Skin of body (tissue), 2 donors: ENCODE results near the gene ATIC. TPM values are rescaled to one million over a fixed set of nuclear protein-coding genes. Genes with fewer than 3 reads are reported as not detected.

Experiments
- DNase-seq: peaks from one replicate; lab custom pipeline; 2025; lab: John Stamatoyannopoulos, UW
- total RNA-seq: library from RNA; depleted of rRNA; stranded (reverse); fragments of >200 nt; gene quantifications from one replicate; pipeline ENCODE4 v1.2.3, GENCODE V29; 2014

Gene ATIC
- total RNA-seq, 1 donor from 2014 or later, result 22.9 TPM

DNA sequence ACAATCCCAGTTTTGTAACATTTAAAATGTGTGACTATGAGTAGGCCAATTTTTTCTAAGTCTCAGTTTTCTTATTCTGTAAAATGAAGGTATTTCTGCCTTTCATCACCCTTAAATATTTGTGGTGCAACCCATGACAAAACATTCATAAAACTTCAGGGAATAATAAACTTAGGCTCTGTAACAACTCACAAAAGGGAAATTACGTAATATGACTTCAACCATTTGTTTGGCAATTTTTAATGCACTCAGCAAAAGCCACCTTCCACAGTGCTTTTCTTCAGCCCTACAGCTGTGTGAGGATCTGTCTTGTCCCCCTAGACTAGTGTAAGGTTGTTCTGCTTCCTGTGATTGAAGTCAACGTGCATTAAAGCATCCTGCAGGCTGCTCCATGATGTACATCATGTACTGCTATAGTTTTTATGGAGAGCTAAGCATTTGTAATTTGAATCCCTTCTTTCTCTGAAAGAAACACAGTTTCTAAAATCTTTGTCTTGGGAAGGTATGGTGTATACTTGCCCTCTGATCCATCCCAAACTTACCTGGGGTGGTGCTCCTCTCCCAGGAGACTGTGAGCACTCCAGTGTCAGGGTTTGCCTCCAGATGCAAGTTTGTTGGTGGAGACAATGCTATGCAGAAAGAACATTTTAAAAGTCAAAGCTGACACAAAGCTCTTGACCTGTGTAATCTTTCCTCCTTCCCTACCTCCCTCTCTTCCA lies 84.9 kb downstream of the ATIC start:
- no peak for DNase-seq

DNA sequence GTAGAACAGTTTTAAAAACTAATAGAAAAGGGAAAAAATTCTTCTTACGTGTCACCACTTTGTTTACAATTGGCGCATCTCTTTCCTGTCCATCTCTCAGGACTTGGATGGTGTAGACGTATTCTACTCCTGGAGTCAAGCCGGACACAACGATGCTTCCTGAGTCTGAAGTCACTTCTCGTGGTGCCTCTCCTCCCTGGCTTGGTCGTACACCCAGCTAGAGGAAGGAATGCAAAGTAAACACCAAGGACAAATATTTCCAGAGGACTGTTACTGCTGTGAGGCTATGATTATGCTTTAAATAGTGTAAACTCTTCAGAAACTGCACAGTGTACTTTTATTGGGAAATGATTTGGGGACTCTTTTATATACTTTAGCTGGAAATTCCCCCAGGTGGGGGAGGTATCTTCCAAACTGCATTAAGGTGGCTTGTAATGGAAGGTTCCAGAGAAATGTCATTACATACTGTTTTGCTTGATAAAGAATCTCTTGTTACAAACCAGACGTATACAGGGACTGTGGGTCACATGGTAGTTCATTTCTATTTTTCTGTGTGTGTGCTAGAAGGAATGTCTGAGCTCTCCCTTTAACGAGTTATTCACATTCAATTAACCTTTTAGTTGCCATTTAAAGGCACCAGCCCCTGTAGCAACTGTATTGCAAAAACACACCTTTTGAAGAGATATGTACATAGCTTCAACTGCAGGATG lies 85.9 kb downstream of the ATIC start:
- DNase-seq, result no peak

DNA sequence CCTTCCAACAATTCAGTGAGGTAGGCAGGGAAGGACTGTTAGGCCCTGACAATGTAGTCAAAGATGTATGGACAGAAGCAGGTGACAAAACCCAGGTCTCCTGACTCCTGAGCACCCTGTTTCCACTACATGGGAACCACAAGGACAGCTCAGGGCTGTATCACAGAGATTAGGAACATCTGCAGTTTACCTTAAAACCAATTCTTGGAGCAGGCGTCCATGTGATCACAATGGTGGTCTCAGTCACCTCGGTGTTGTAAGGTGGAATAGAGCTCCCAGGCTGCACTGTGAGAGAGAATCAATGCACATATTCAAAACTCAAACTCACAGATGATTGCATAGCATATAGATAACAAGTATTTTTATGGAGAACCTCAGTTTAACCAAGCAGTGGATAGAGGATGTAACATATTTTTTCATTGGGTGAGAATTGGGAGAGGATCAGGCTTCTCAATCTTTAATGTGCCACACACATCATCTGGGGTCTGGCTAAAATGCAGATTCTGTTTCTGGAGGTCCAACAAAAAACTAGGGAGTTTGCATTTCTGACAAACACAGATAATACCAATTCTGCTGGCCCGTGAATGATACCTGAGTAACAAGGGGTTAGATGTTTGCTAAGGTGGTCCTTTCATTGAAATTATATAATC lies 87.3 kb downstream of the ATIC start:
- no peak for DNase-seq

Other genes with a start within 250 kb of the ATIC start
- 26.2 TPM for gene ABCA12, start 173.4 kb upstream of the ATIC start, total RNA-seq
- 394 TPM for gene FN1, start 124.0 kb downstream of the ATIC start, total RNA-seq